BLaER1 treated with 17β-estradiol and CSF1 and Interleukin-3, amounts not matched to agents 10 nM and 100 nM (cell line): ENCODE data around the gene PPY.
"Not testable (repeated sequence)": the region's sequence is repeated elsewhere in the genome, so short reads cannot be mapped to it uniquely, and the experiment has no call there.

Source experiments
- H3K27ac ChIP-seq, 11 experiments: shearing (Covaris generic); formaldehyde crosslinking; 2 replicates each; pipeline ENCODE4 v1.8.1; 2022
- H3K27me3 ChIP-seq, 11 experiments: shearing (Covaris generic); formaldehyde crosslinking; 2 replicates each; pipeline ENCODE4 v1.8.1; 2022
- H3K36me3 ChIP-seq, 11 experiments: shearing (Covaris generic); formaldehyde crosslinking; 2 replicates each; pipeline ENCODE4 v1.8.1; 2022
- H3K4me1 ChIP-seq, 10 experiments: shearing (Covaris generic); formaldehyde crosslinking; 2 replicates each; pipeline ENCODE4 v1.8.1; 2022
- H3K4me2 ChIP-seq, 11 experiments: shearing (Covaris generic); formaldehyde crosslinking; 2 replicates each; pipeline ENCODE4 v1.8.1; 2022
- H3K4me3 ChIP-seq, 10 experiments: shearing (Covaris generic); formaldehyde crosslinking; 2 replicates each; pipeline ENCODE4 v1.8.1; 2022
- H3K9ac ChIP-seq, 11 experiments: shearing (Covaris generic); formaldehyde crosslinking; 2 replicates each; pipeline ENCODE4 v1.8.1; 2022
- H3K9me3 ChIP-seq, 11 experiments: shearing (Covaris generic); formaldehyde crosslinking; replicated peaks in 1 of 11; 2 replicates each; pipeline ENCODE4 v1.8.1; 2022
- H4K20me1 ChIP-seq, 11 experiments: shearing (Covaris generic); formaldehyde crosslinking; 2 replicates each; pipeline ENCODE4 v1.8.1; 2022
- Cebpa-rat ChIP-seq, 11 experiments: shearing (Covaris generic); IDR thresholded peaks; 2 replicates each; pipeline ENCODE4 v1.8.1; 2022

The PPY gene

GRCh38 chr17:43905985-43906852 lies 36.1 kb downstream of the PPY start:
- Histone ChIP-seq H3K4me2 (peak overlapping the region; percentile 86 to 100 (median 99)), H3K4me1 (peaks cover 25 to 36% (median 30%) of the 10 kb centered on the region in 10 experiments; a peak in 19 of 20 replicates), H3K36me3 (no peaks in the 10 kb centered on the region), H3K27ac (no peak overlapping the region), H3K4me3 (peak overlapping the region; percentile 50 to 73 (median 65)), H3K27me3 (peaks cover 38 to 77% (median 67%) of the 10 kb centered on the region in 11 experiments), H3K9me3 (no peaks in the 10 kb centered on the region), H4K20me1 (peaks cover 0 to 24% (median 10%) of the 10 kb centered on the region in 11 experiments; a peak in 12 of 22 replicates), H3K9ac (peak overlapping the region in 5 of 11 experiments; percentile 56 to 74 (median 64); a peak in 8 of 22 replicates)
- TF ChIP-seq Cebpa-rat (IDR thresholded peaks at IDR 0.05) = no peak

DNA sequence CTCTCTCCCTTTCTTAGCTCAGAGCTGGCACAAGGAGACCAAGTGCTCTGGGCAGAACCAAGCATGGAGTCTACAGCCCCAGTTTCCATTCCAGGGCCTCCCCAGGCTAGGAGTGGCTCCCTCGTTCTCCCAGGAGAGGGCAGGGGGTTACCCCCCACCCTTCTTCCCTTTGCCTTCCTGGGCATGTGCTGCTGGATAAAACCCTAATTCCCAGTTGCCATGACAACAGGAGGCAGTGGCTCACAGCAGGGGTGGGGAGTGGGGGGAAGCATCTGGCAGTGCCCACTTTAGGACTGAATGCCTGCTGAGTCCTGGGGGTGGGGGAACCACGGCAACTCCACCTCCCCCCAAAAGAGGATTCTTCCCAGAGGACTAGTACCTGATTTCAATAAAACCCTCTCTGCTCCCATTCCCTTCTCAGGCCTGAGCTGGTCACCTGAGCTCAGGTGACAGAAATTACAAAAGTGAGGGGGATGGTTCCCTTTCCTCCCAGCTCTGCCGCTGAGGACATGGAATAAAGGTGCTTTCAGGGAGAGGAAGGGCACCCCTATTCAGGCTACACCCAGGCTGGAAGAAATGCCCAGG lies 36.8 kb downstream of the PPY start:
- TF ChIP-seq Cebpa-rat (IDR thresholded peaks at IDR 0.05) = no peak
- Histone ChIP-seq H3K27ac (no peak overlapping the region), H3K4me2 (peak overlapping the region in 7 of 11 experiments; percentile 98 to 100 (median 99); a peak in 7 of 22 replicates), H3K4me1 (peaks cover 33 to 43% (median 37%) of the 10 kb centered on the region in 10 experiments), H4K20me1 (peaks cover 0 to 24% (median 10%) of the 10 kb centered on the region in 11 experiments; a peak in 12 of 22 replicates), H3K27me3 (peaks cover 38 to 80% (median 70%) of the 10 kb centered on the region in 11 experiments), H3K4me3 (no peak overlapping the region), H3K36me3 (no peaks in the 10 kb centered on the region), H3K9ac (no peak overlapping the region), H3K9me3 (no peaks in the 10 kb centered on the region)

DNA sequence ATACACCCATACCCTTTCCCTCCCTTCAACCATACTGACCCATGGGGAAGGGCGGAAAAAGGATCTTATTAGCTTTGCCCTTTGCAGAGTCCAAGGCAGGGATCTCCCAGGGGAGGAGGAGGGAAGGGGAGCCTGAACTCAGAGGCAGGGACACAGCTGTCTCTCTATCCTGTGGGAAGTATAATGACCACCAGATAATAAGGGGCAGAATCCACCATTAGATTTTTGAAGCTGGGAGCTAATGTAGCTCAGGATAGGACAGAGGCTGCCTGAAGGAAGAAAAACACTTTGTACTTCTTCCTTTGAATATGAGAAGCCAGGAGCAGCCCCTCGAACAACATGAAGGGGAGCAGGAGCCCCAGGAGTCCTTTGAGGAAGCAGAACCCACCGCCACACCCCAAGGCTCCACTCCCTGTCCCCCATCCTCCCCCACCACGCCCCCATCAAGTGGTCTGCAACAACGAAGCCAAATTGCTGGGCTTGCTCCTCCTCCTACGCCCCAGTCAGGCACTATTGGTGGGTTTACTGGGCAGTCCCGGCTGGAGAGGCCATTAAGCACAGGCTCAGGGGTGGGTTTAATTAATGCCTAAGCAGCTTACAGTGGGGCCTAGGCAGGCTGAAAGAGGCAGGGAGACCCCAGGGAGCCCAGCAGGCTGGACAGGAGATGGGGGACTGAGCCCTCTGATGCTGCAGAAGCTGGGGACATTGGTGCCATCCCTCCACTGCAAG lies 40.3 kb downstream of the PPY start:
- Histone ChIP-seq H3K36me3 (no peaks in the 10 kb centered on the region), H3K27me3 (peaks cover 34 to 62% (median 56%) of the 10 kb centered on the region in 11 experiments), H3K4me1 (peaks cover 22 to 43% (median 38%) of the 10 kb centered on the region in 10 experiments), H3K4me3 (no peak overlapping the region), H4K20me1 (peaks cover 0 to 18% (median 10%) of the 10 kb centered on the region in 11 experiments; a peak in 12 of 22 replicates), H3K4me2 (peak overlapping the region in 2 of 11 experiments; percentile 85 to 94; a peak in 4 of 22 replicates), H3K27ac (no peak overlapping the region), H3K9ac (no peak overlapping the region), H3K9me3 (no peaks in the 10 kb centered on the region)
- TF ChIP-seq Cebpa-rat (IDR thresholded peaks at IDR 0.05) = no peak

DNA sequence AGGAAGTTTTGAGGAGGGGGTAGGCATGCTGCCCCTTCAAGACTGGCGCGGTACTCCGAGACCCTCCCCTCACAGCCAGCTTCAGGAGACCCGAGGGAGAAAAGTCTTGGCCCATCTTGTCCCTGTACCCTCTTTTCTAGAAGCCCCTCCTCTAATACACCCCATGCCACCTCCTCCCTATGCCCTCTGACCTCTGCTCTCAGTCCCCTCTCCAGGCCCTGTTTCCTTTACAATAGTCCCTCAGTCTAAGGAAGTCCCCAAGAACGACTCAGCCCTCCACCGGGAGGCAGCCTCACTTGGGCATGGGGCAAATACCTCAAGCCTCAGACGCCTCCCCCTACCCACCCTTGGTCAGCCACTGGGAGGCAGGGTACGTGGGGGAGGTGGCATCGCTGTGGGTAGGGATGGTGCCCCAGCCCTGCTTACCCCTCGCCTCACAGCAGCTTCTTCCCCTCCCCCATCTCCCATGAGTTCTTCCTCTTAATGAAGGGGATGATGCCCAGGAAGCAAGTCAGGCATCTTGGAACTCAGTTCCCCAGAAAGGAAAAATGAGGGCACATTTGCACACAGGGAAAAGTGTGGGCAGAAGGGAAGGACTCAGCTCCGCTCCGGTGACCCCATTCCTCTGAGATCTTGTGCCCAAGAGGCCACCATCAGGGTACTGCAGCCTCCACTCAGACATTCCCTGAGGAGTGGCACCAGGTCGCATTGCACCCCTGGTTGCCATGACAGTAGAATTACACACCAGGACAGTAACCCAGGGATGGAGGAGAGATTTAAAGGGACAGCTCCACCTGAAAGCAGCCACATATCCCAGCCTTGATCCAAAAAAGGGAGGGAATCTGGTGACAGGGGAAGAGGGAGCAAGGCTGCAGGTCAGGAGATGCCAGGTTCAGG lies 41.2 kb downstream of the PPY start:
- Histone ChIP-seq H3K4me2 (peak overlapping the region; percentile 82 to 99 (median 91)), H3K4me1 (peaks cover 13 to 35% (median 29%) of the 10 kb centered on the region in 10 experiments), H3K9me3 (no peaks in the 10 kb centered on the region), H3K27me3 (peaks cover 24 to 52% (median 47%) of the 10 kb centered on the region in 11 experiments), H3K4me3 (peak overlapping the region; percentile 44 to 66 (median 53)), H3K36me3 (no peaks in the 10 kb centered on the region), H3K27ac (no peak overlapping the region), H4K20me1 (peaks cover 0 to 13% (median 5%) of the 10 kb centered on the region in 11 experiments; a peak in 12 of 22 replicates), H3K9ac (peak overlapping the region in 8 of 11 experiments; percentile 25 to 66 (median 52); a peak in 13 of 22 replicates)
- no peak for TF ChIP-seq Cebpa-rat (IDR thresholded peaks at IDR 0.05)

DNA sequence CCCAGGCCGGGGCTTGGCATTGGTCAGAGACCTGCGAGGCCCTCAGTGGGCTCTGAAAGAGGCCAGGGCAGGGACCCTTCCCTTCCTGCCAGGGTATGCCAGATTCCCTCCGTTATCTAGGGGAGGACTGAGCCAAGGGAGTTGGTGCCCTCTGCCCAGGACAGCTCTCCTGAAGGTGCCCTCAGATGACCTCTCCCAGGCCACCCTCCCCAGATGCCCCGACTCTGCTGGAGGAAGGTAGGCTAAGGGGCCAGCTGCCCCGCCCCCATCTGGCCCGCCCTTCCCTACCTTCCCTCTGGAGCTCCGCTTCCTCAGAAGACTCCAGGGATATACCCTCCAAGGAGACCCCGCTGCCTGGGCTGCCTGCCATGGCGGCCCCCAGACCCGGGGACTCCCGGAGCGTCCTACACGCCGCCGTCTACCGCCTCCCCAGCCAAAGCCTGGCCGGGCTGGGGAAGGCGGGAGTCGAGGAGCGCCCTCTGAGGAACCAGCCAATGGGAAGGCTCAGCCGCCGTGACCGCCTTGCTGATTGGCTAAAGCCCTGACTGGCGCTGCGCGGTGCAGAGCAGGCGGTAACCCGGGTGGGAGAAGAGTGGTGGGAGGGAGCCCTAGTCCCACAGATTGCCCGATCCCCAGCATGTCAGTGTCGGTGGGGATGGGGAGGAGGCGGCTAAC lies 42.0 kb downstream of the PPY start:
- no peak for TF ChIP-seq Cebpa-rat (IDR thresholded peaks at IDR 0.05)
- peak overlapping the region in 9 of 11 experiments; percentile 25 to 66 (median 48); a peak in 18 of 22 replicates for H3K9ac ChIP-seq
- peaks cover 8 to 31% (median 24%) of the 10 kb centered on the region in 10 experiments for H3K4me1 ChIP-seq
- peak overlapping the region; percentile 44 to 66 (median 53) for H3K4me3 ChIP-seq
- H3K4me2 ChIP-seq = peak overlapping the region; percentile 82 to 99 (median 91)
- no peaks in the 10 kb centered on the region for H3K9me3 ChIP-seq
- H4K20me1 ChIP-seq = peaks cover 0 to 5% (median 0%) of the 10 kb centered on the region in 11 experiments; a peak in 7 of 22 replicates
- H3K27me3 ChIP-seq = peaks cover 17 to 45% (median 39%) of the 10 kb centered on the region in 11 experiments
- no peak overlapping the region for H3K27ac ChIP-seq
- no peaks in the 10 kb centered on the region for H3K36me3 ChIP-seq

GRCh38 chr17:43898446-43898845 lies 43.8 kb downstream of the PPY start:
- Histone ChIP-seq H3K4me2 (peak overlapping the region in 1 of 11 experiments; percentile 23; a peak in 1 of 22 replicates), H4K20me1 (no peaks in the 10 kb centered on the region; a peak in 1 of 22 replicates), H3K9ac (no peak overlapping the region), H3K27me3 (peaks cover 0 to 26% (median 21%) of the 10 kb centered on the region in 11 experiments; a peak in 16 of 22 replicates), H3K27ac (no peak overlapping the region), H3K9me3 (no peaks in the 10 kb centered on the region), H3K4me3 (no peak overlapping the region), H3K36me3 (no peaks in the 10 kb centered on the region), H3K4me1 (peaks cover 8 to 31% (median 23%) of the 10 kb centered on the region in 10 experiments)
- TF ChIP-seq Cebpa-rat (IDR thresholded peaks at IDR 0.05) = no peak

- H3K9ac ChIP-seq = no peak overlapping the region
- peaks cover 8 to 31% (median 23%) of the 10 kb centered on the region in 10 experiments for H3K4me1 ChIP-seq
- no peaks in the 10 kb centered on the region; a peak in 1 of 22 replicates for H4K20me1 ChIP-seq
- H3K27ac ChIP-seq = no peak overlapping the region
- no peak overlapping the region for H3K4me3 ChIP-seq
- TF ChIP-seq Cebpa-rat (IDR thresholded peaks at IDR 0.05) = no peak
- H3K4me2 ChIP-seq = no peak overlapping the region
- H3K9me3 ChIP-seq = no peaks in the 10 kb centered on the region
- no peaks in the 10 kb centered on the region for H3K36me3 ChIP-seq
- H3K27me3 ChIP-seq = peaks cover 0 to 22% (median 17%) of the 10 kb centered on the region in 11 experiments; a peak in 15 of 22 replicates
These were observed 44.4 kb downstream of the PPY start for GRCh38 chr17:43897831-43898230.

DNA sequence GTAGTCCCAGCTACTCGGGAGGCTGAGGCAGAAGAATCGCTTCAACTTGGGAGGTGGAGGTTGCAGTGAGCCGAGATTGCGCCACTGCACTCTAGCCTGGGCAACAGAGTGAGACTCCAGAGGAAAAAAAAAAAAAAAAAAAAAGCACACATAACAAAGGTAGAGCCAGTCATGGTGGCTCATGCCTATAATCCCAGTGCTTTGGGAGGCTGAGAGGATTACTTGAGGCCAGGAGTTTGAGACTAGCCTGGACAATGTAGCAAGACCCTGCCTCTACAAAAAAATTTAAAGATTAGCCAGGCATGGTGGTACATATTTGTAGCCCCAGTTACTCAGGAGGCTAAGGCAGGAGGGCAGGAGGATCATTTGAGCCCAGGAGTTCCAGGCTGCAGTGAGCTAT lies 47.8 kb downstream of the PPY start:
- H3K9me3 ChIP-seq, H3K4me3 ChIP-seq, H4K20me1 ChIP-seq, H3K36me3 ChIP-seq, H3K4me2 ChIP-seq, H3K9ac ChIP-seq, H3K27me3 ChIP-seq, H3K27ac ChIP-seq: not testable (repeated sequence)
- peaks cover 0 to 11% (median 2%) of the 10 kb centered on the region in 10 experiments; a peak in 11 of 20 replicates for H3K4me1 ChIP-seq
